ENCODE measurements around the gene C3.
"Not testable (repeated sequence)": the region's sequence is repeated elsewhere in the genome, so short reads cannot be mapped to it uniquely, and the experiment has no call there.

Gene C3

GRCh38 chr19:6690160-6690885, 30.1 kb downstream of the C3 start:
- no peak for DNase-seq

DNA sequence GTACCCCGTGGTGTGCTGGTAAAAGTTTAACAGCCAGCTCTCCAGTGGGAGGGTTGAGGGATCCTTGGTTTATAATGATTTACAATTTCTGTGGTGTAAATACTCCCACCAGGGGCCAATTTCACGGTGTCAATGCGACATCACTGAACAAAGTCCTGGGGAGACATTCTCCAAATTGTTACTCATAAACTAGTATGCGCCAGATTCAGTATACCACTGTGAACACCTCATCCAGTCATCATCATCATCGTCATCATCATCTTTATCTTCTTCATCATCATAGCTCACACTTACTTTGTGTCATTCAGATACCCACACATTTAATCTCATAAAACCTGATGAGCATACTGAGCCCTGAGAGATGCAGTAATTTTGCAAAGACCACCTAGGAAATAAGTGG, 33.3 kb downstream of the C3 start:
- DNase-seq, result no peak

DNA sequence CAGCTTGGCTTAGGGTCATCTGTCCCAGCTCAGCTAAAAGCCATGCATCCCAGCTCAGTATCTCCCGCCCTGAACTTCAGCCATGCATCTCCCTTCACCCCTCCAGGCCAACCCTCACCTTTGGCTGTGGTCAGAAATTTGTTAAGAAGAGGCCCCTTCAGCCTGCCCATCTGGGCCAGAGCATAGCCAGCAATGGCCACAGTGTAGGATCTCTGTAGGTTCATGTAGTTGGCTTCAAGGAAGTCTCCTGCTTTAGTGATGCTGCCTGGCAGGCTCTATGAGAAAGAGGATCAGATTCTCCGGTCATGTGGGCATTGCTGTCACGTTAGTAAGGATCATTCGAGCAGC, 33.8 kb downstream of the C3 start:
- DNase-seq, result no peak

- DNase-seq, result peak in 1 of 2 donors; percentile 9
Observed at GRCh38 chr19:6685962-6686627, 34.4 kb downstream of the C3 start.

- no peak for DNase-seq
Observed at GRCh38 chr19:6685482-6685881, 35.0 kb downstream of the C3 start.

GRCh38 chr19:6683971-6684370, 36.5 kb downstream of the C3 start:
- no peak for DNase-seq

- DNase-seq, result no peak
Observed at GRCh38 chr19:6682607-6683128, 37.8 kb downstream of the C3 start.

DNA sequence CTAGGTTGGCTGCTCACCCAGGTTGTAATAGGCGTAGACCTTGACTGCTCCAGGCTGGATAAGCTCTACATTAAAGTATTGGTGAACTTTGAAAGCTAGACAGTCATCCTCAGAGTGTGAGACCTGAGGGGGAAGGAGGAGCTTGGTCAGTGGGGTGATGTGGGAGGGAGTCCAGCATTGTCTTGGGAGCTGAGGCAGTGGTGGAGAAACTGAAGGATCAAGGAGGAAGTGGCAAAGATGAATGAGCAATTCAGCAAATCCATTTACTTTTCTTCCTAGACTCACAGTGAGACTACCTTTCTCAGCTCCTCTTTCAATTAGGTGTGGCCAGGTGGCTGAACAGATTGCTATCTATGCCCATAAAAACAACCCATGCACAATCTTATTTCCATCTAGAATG, 40.3 kb downstream of the C3 start:
- peak; percentile 50 to 78 for DNase-seq

- DNase-seq, result no peak
Observed at GRCh38 chr19:6679139-6679538, 41.3 kb downstream of the C3 start.

GRCh38 chr19:6678690-6679109, 41.8 kb downstream of the C3 start:
- peak; percentile 86 to 92 for DNase-seq

DNA sequence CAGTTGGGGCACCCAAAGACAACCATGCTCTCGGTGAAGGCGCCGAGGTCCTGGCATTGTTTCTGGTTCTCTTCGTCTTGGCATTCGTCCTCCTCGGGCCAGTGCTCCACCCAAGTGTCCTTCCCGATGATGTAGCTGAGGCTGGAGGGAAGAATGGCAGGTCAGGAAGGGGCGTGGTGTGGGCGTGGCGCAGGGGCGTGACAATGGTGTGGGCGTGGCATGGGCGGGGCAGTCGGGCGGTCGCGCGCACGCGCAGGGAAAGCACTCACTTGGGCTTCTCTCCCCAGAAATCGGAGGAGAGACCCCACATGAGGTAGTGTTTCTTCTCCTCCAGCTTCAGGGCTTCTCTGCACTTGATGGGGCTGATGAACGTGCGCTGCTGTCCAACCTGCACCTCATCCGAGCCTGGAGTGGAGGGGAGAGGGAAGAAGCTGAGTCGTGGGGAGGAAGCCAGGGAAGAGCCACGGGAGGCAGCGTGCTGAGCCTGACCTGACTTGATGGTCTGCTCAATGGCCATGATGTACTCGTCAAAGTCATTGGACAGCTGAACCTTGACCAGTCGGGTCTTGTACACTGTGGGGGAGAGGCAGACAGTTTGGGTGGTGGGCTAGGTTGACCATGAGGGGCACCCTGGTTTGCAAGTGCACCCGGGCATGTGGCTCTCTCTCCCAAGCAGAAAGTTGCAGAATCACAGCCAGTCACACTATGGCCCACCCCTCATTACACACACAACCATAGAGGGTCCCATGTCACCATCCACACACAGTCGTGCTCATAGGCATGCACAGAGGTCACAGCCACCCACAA, 42.4 kb downstream of the C3 start:
- DNase-seq, result peak; percentile 62 to 86

DNA sequence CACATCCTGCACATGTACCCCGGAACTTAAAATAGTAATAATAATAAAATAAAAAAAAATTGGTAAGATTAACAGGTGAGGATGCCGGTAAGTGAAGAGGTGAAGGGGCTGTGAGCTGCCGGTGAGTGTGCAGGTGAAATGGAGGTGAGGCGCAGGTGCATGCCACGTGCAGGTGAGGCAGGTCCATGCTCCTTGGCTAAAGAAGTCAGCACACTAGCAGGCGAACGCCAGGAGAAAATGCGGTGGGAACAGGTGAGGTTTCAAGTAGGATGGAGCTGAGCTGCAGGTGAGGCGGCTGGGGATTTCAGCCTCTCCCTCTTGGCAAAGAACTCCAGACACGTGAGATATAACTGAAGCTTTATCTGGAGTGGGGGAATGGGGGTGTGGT, 43.0 kb downstream of the C3 start:
- DNase-seq, result no peak

DNA sequence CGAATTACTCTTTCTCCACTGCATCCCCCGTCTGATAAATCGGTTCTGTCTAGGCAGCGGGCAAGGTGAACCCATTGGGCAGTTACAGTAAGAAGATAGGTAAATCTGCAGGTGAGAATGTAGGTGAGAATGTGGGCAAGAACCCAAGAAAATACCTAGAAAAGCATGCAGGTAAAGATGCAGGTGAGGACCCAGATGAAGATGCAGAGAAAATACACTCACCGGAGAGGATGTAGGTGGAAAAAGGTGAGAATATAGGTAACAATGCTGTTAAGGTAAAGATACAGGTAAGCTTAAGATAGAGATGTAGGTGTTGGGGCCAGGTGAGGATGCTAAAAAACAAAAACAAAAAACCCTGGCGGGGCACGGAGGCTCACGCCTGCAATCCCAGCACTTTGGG, 44.2 kb downstream of the C3 start:
- no peak for DNase-seq

GRCh38 chr19:6674868-6675305, 45.6 kb downstream of the C3 start:
- peak; percentile 78 to 87 for DNase-seq

DNA sequence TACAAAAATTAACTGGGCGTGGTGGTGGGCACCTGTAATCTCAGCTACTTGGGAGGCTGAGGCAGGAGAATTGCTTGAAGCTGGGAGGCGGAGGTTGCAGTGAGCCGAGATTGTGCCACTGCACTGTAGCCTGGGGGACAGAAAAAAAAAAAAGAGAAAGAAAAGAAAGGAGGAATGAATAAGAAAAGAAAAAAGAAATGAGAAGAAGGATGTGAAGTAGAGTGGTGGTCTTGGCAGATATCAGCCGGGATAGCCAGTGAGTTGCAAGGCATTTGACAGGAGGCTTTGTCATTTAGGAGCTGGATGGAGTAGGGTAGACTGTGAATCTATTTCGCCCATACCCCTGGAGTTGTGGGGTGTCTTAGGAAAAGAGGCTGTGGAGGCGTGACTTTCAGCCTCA, 46.0 kb downstream of the C3 start:
- DNase-seq, result not testable (repeated sequence)

- no peak for DNase-seq
Observed at GRCh38 chr19:6672693-6673290, 47.7 kb downstream of the C3 start.

DNA sequence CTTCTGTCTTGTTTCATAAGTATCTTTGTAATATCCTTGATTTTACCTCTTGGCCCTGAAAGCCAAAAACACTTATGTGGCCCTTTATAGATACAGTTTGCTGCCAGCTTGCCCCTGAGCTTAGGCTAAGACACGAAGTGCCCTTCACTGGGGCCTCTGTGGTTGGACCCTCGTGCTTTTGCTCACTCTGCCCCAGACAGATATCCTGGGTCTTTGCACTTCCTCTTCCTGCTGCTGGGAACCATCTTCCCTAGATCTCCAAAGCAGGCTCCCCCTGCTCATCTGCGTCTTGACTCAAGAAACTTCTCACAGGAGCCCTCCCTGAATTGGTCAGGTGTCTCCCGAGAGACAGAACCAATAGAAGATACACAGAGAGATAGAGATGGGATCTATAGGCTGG, 48.5 kb downstream of the C3 start:
- peak in 1 of 2 donors; percentile 29 for DNase-seq

DNA sequence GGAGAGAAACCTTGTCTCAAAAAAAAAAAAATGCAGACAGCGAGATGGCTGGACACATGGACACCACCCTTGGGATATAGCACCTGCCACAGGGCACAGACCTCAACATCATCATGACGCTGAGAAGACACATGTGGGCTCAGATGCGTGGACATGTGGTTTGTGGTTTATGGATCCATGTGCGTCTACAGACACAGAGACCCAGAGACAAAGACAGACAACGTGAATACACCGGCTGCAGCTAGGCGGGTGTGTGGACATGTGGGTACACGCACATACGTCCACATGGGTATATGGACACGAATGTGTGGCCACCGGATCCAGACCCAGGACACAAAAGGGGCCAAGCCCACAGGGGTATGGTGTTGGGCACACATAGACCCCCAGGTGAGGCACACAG, 51.8 kb downstream of the C3 start:
- DNase-seq, result peak in 1 of 2 donors; percentile 61

DNA sequence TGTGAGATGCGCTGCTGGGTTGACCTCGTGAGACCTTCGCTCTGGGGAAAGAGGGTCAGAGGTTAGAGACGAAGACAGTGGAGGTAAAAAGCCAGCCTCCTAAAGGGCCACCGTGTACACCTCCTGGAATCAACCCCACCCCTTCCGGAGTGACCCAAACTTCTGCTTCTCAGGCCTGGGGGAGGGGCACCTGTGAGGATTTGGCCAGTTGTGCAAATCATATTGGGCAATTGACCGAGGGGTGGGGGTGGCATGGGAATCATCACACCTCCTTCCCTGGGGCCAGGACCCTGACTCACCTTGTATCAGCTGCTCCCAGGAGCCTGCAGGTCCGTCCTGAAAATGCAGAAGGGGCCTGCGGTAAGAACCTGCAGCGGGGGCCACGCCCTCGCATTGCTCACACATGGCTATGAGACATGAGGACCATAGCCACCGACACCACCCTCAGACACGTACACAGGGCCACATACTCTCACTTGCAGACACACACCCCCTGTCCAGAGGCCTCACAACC, 53.3 kb downstream of the C3 start:
- DNase-seq, result peak; percentile 41 to 77

GRCh38 chr19:6664916-6665315, 55.5 kb downstream of the C3 start:
- no peak for DNase-seq

GRCh38 chr19:6663236-6664201, 56.9 kb downstream of the C3 start:
- DNase-seq, result peak; percentile 92 to 96
